ENCODE results near the gene DPCD.

Gene DPCD

DNA sequence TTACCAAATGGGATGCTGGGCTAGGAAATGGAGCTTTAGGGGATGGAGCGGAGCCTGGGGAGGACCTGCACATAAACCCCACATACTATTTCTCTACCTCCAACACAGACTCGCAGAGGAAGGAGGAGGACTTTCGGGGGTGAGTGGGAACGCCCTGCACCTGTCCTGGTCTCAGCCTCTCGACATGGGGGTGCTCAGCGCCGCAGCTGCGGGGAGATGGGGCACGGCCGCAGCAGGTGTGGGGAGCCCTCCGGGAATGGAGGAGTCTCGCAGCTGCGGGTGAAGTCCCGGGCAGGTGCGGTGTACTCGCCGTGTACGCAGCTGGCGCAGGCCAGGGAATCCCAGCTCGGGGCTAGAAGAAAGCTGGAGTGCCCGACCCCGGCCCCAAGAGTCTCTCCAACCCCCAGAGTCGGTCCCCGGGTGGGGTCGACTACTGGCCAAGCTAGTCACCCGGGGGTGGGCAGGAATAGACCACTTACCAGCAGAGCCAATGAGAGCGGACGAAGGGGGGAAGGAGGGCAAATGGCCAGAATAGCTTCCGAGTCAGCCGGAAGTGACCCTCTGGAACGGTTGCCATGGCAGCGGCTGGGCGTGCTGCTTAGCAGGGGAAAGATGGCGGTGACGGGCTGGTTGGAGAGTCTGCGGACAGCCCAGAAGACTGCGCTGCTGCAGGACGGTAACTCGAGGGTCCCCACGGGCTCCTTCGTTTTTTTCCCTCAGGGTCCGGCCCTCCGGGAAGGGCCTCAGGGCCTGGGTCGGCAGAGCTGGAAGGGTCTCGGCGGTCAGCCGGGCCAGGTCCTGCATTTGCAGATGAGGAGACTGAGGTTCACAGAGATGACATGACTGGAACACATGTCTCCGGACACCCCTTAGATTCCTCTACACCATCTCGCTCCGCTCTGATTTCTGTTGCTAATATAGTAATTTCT is at the start of gene DPCD, which contains the start of gene POLL:
DPCD (plus strand) TSS at position 597 of the 929 bp plus-strand sequence; CDS start at position 613, 16 bp downstream.
POLL (minus strand) TSS at position 533 of the 929 bp plus-strand sequence. CDS start 897 bp downstream, outside the sequence.
- DNase-seq, result peak; percentile 28

DNA sequence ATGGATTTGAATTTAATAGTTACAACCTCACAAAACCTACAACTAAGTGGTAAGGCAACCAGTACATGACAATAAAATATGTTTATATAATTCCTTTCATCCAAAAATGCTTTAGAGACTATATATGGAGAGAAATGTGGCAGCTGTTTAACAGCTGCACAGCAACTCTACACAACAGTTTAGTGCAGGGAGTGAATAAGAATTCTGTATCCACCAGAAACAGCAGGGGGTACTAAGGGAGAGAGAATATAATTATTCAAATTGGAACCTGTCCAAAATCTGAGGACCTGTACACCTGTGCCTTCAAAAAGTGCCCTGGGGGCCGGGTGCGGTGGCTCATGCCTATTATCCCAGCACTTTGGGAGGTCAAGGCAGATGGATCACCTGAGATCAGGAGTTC is 49.7 kb upstream of the DPCD start:
- DNase-seq, result no peak

DNA sequence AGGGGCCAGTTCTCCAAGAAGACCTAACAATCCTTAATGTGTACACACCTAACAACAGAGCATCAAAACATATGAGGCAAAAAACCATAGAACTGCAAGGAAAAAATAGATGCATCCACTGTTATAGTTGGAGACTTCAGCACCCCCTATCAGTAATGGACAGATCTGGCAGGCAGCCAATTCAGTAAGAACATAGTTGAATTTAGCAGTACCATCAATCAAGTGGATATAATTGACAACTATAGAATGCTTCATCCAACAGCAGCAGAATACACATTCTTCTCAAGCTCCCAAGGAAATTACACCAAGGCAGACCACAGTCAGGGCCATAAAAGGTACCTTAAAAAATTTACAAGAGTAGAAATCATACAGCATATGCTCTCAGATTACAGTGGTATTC is 42.2 kb upstream of the DPCD start:
- DNase-seq, result no peak

DNA sequence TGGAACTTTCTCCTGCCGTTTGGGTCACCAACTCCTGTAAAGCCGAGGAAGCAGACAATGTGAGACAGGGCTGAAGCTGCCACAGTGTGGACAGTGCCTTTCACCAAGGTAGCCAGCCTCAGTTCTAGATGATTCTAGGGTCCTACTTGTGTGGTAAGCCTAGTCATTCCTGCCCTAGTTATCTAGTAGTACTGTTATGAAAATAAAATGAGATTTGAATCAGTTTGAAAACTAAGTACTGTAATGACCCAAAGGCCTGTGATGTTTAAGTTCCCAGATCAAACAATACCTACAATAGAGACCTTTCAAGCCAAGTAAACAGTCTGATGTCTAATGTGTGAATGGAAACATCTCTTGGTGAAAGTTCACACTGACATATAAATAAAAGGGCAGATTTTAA is 37.2 kb upstream of the DPCD start:
- no peak for DNase-seq

DNA sequence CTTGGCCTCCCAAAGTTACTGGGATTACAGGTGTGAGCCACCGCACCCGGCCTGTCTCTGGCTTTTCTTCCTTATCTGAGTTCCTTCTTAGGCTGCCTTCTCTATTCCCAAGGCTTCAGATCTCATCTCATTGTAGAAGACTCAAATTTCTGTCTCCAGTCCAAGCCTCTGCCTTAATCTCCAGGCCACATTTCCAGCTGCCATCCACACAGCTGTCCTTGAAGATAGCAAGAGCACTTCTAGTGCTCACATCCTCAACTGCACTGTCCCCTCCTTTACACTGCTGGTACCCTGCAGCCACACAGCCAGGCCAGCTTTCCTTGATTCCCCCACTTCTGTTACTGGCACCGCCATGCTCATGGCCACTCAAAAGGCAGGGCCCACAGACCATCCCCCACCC is 35.7 kb upstream of the DPCD start:
- no peak for DNase-seq

DNA sequence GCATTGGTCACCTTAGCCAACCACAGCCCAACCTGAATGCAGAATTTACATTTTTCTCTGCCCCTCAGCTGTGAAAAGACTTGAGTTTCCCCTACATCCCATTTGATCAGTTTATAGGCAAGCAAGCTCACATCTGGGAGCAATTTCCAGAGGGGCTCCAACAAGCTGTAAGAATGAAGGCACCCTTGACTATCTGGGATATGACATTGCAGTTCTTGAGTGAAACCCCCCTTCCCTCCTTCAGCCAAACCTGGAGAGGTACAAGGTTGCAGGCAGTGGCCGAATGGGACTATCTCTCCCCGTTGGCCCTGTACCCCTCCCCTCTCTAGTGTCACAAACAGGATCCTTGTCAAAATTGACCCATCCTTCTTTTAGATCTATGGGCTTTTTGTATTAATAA is 30.6 kb upstream of the DPCD start:
- no peak for DNase-seq

DNA sequence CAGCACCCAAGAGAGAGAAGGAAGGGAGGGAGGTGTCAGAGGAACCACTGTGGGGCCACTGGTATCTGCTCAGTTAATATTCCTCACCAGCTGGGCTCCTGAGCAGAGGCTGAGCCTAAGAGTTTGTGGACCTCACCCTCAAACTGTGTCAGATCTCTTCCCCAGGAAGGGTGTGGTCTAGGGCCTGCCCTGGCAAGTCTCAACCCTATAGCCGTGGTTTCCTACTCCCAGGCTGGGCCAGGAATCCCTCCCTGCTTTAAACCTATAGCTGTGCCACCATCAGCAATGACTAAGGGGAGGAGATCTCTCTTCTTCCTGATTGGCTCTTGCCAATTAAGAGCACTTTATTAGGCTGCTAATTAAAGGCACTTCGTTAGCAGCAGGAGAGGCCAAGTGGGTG is 29.9 kb upstream of the DPCD start:
- no peak for DNase-seq

DNA sequence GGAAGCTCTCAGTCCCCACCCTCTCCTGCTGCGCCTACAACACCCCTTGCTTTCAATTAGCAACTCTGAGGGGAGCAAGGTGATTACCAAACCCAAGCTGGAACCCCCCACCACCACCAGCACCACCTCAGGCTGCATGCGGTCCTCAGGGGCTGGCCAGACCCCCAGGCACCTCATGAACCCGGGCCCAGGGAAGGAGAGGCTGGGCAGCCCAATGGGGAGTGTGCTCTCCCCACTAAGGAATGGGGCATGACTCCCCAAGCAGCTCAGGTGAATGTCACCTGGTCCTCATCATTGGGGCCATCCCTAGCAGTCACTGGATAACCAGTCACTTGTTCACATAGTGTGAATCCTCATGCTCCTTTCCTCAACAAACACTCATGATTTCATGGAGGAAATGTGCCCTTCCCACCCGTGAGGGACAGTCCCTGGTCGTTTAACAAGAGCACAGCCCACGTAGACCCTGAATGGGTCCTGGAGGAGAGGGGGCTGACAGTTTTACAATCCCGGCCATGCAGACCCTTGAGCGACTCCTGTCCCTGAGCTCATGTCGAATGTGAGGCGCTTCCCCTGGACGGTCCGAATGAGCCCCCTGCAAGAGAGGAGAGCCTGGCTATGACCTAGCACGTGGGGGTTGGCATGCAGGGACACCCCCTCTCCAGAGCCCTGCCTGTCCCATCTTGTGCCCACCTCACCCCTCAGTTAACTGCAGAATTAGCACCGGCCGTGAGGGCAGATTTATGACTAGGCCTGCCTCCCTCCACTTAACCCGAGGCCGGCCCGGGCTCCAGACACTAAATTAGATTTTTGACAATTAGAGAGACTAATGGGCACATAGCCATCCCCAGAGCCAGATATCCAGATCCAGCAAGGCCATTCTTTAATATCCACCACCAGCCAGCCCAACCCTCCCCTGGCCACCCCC is 29.2 kb upstream of the DPCD start:
- DNase-seq, result no peak

DNA sequence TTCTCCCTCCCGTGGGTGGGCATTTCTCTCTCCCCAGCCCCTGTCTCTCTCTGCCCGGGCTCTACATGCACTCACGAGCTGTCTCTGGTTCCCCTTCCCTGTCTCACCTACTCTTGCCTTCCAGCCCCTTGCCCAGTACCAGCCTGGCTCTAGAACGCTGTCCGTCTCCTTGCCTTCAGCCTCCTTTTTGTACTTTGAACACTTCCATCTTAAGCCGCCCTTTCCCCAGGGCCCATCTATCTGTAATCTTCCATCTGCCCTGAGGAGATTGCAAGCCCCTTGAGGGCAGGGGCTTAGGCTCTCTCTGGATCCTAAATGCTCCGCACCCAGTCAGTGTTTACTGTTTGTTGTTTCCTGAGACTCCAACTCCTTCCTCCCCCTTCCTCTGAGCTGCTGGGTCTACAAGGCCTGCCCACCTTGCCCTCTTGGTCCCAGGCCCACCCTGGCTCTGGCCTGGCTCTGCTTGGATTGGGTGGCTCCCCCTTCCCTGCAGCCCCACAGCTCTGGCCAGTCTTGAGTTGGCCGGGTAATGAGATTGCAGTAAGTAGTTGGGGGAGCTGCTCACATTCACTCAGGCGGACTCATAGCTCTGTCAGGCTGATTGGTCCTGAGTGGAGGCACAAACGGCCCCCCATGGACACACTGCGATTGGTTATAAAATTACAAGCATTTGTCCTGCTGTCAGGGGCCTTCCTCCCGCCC is 28.4 kb upstream of the DPCD start:
- DNase-seq, result no peak

DNA sequence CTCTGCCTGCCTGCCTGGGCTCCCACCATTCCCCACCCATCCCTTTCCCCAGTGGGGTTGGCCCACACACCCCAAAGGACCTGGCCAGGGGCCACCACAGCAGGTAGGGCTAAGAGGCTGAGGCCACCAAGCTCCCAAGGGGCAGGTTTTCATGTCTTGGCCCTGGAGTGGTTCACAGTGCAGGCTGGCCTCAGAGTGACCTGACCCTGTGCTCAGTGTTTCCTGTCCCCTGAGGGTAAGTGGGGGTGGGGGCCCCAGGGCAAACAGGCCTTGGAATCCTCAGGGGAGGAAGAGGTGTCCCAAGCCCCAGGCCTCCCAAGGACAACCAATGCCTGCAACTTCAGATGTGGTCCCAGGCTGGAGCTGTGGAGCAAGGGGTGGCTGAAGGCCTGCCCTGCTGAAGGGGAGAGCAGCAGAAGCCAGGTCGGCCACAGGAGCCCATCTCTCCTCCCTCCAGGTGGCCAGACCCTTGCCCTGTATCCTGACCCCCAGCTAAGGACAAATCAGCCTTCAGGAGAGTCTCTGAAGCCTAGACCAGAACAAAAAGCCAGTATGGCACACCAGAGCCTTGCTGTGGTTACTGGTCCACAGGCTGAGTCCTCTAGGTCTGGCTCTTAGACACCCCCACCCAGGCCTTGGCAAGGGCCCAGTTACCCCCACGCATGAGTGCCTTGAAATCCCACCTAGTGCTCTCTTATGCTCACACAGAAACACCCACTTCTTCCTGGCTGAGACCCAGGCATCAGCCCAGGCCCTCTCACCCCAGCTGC is 27.6 kb upstream of the DPCD start:
- DNase-seq, result no peak

DNA sequence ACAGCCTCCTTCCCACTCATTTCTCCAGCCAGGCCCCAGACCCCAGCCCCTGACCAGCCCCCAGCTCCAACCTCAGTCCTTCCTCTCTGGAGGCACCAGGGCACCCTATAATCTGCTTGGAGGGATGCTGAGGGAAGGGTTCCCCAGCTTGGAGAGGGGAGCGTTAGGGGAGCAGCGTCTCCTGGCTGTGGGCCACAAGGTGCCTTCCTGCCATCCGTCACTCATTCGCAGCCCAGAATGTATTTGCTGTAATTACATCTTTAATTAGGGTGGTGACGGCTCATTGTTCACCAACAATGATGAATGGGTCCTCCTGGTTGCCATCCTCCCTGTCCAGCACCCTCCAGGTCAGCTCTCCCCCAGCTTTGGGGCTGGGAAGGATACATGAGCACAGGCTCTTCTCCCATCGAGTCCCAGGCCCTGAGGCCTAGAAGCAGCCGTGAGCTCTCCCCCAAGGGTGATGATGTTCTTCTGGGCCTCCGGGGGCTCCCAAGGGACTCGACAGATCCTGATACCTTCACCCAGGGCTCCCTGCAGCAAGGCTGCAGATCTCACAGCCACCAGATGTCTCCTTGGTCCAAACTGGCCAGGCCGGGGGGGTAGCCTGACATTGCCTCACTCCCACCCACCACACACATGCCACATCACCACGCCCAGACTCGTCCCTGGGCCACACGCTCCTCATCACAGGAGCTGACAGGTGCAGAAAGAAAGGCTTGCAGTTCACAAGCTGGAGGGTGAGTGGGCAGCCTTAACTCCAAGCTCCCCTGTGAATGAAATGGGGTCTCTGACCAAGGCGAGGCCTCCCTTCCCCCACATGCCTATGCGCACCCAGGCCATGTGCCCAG is 26.8 kb upstream of the DPCD start:
- no peak for DNase-seq

DNA sequence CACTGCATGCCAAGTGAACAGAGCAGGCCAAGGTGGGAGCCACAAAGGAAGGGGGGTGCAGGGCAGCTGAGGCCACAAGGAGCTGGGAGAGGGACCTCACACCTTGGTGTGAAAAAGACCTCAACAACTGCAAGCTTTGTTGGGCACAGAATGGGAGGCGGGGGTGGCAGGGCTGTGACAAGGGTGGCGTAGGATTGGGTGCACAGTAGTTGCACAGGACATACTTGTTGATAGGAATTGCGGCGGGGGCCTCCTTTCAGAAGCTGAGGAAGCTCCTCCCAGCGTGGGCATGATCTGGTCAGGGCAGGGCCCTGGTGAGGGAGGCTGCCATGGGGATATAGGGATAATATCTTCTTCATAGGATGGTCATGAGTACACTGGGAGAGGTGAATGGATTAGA is 25.9 kb upstream of the DPCD start:
- DNase-seq, result no peak

DNA sequence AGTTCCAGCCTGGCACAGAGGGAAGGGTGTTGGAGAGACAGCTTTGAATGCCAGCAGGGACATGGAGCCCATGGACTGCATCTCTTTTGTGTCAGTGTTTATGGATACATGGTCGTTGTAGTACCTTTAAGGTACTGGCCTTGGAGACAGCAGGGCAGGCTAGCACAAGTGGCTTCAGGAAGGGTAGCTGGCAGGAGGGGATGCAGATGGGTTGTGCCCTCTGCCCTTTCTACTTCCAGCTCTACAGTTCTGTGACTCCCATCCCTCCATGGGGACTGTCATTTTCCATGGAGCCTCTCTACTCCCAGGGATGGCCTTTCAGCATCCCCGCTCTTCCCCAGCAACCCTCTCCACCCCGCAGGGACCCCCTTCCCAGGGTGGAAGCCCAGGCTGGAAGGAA is 25.1 kb upstream of the DPCD start:
- DNase-seq, result no peak

DNA sequence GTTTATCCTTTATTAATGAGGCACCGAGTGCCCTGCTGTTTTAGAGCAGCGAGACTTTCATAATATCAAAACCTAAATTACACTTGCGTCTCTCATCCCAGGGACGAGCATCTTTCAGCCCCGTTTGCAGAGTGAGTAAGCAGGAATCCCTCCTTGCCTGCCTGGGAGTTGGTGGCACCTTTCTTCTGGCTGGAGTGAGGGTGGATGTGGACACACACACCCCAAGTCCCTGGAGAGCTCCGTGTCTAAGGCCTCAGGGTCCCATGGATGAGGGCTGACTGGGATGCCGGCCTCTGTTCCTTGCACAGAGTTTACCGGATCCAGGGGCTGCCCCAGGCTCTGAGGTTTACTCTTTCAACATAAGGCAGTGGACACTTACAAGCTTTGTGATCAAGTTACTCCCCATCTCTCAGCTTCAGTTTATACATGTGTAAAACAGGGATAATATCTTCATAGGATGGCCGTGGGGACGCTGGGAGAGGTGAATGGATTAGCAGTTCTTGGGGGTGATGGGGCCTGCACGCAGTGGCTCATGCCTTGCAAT is 24.6 kb upstream of the DPCD start:
- DNase-seq, result no peak

DNA sequence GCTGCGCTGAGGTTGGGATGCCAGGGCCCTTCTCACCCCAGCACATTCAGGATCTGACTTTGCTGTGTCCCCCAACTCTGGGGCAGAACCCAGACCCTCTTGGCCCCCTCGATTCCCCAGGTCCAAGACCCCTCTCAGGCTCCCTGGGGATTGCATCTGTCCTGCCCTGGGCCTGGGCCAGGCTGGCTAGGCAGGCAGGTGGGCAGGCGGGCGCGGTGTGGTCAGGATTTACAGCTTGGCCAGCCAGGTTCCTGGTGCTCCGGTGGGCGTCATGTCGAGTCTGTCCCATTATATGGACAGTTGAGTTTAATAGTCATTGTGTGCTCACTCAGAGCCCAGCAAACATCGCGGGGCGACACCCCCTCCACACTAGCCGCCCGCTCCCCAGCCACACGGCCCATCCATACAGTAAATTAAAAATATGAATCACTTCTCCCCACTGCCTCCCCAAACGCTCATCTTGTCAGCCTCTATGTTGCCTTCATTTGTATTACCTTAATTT is 23.6 kb upstream of the DPCD start:
- no peak for DNase-seq

DNA sequence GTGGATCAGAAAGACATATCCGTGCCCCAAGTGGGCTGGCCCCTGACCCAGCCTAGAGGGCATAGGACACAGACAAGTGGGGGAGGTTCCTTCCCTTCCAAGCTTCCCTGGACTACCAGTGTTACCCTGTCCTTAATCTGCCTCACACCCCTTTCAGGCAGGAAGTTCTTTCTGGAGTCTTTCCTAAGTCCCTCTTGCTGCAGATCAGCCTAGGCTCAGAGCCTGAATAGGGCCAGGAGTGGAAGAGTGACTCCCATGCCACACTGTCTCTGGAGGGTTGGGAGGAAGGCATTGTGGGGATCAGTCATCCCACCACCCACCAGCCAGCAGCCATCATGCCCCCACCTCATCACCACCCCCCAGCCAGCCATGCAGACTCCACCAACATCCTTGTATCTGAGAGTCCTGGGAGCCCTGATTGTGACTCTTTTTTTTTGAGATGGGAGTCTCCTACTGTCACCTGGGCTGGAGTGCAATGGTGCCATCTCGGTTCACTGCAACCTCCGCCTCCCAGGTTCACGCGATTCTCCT is 22.7 kb upstream of the DPCD start:
- DNase-seq, result no peak

DNA sequence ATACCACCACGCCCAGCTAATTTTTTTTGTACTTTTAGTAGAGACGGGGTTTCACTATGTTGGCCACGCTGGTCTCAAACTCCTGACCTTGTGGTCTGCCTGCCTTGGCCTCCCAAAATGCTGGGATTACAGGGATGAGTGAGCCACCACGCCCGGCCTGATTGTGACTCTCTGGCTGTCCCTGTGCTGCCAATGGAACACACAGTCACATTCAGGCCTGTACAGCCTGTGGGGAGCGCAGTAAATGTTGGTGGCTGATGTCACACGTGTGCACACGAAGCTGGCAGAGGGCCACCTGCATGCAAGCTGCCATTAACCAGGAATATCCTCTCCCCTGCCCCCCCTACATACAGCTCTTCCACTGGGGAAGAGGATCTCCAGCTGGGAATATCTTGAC is 22.2 kb upstream of the DPCD start:
- no peak for DNase-seq

DNA sequence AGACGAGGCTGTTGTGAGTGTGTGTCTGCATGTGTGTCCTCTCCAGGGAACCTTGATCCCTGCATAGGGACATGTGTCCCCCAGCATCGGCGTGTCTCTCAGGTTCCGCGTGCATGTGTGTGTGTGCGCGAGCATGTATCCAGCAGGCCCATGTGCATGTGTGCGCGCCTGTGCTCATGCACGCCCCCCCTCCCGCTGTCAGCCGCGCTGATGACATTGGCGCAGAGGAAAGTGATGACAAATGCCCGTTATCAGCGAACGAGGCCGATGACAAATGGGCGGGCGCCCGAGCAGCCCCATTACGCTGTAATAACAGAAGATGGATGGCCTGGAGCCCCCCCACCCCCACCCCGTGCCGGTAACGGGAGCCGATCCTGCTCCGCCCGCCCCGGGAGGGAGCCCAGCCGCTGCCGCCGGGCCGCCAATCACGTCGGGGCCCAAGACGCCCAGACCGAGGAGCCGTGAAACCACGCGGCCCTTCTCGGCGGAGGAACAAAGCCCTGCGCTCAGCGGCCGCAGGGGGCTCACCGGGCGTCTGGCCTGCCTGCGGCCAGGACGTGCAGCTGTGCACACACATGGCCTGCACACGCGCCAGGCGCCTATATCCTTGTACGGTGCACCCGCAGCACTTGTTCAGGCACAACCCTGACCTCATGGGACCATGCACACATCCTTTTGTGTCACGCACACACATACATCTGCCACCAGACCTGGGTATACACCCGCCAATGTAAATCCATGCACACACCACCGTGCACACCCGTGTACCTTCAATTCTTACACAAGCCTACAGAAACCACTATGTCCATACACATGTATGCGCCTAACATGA is 21.6 kb upstream of the DPCD start:
- no peak for DNase-seq
